Coronary artery (tissue), 2 donors: ENCODE results near the gene TSPAN18.

Source experiments
- DNase-seq: peaks from one replicate; pipeline ENCODE4 v3.0.0-alpha.2; 2017; ENCODE audit warnings: low spot score
- H3K27ac ChIP-seq, 2 donors: fragments of 200-600 bp; sonication (generic); one replicate each; pipeline ENCODE4 v1.5.1; 2016 to 2019
- H3K4me3 ChIP-seq: fragments of 200-600 bp; sonication (generic); 2 replicates; pipeline ENCODE4 v1.5.1; 2016; ENCODE audit warnings: mild to moderate bottlenecking, moderate library complexity
- CTCF ChIP-seq: fragments of 200-600 bp; sonication (generic); IDR thresholded peaks from one replicate; pipeline ENCODE4 v1.5.1; 2019; ENCODE audit warnings: antibody characterized with exemption

TSPAN18 gene

GRCh38 chr11:44885919-44886789 is 159.4 kb downstream of the TSPAN18 start:
- no peak for DNase-seq
- H3K27ac ChIP-seq = peak overlapping the region in 1 of 2 donors; percentile 21
- no peak overlapping the region for H3K4me3 ChIP-seq
- no peak for TF ChIP-seq CTCF

- DNase-seq = no peak
- peak overlapping the region in 1 of 2 donors; percentile 21 for H3K27ac ChIP-seq
- no peak for TF ChIP-seq CTCF
Measured at GRCh38 chr11:44886790-44887140, 160.0 kb downstream of the TSPAN18 start.

DNA sequence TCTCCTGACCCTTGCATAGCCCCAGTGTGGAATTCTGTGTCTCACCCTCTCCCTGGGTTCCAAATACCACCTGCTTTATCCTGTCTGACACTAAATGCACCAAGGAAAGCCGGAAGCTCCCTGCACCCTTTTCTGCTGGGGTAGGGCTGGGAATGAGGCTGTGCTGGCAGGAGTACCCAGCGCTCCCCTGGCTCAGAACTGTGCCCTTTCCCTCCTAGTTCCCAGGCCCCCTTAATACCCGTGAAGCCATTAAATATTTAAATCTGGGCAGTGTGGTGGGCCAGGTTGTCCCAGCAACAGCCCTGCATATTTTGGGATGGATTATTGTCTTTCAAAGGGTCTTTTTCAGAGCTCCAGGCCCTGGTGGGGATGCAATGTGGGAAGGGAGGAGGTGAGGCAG is 160.9 kb downstream of the TSPAN18 start:
- Histone ChIP-seq H3K4me3 (no peak overlapping the region), H3K27ac (no peak overlapping the region)
- no peak for TF ChIP-seq CTCF
- DNase-seq = no peak

More at GRCh38 chr11:44886790-44887140, 160.0 kb downstream of the TSPAN18 start:
- H3K4me3 ChIP-seq = no peak overlapping the region

DNA sequence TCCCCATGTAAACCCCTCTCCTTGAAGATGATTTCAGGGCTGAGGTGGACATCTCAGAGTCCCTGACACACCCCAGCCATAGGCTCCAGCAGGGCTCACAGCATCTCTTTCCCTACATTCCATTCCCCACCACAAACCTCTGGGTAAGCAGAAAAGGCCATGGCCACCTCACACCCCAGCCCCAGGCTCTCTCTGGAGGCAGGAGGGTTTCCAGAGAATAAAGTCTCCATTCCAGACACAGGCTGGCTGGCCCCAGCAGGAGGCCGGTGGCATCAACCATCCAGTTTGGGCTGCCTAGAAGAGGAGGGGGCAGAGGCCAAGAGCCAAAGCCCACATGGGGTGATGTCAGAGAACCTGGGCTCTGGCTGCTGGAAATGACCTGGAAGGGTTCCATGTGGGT is 162.5 kb downstream of the TSPAN18 start:
- TF ChIP-seq CTCF = no peak
- DNase-seq = no peak

GRCh38 chr11:44892843-44893242 is 166.1 kb downstream of the TSPAN18 start:
- TF ChIP-seq CTCF = no peak
- Histone ChIP-seq H3K4me3 (no peak overlapping the region), H3K27ac (peak overlapping the region in 1 of 2 donors; percentile 46)
- no peak for DNase-seq

More for the DNA sequence above, 162.5 kb downstream of the TSPAN18 start:
- Histone ChIP-seq H3K4me3 (no peak overlapping the region), H3K27ac (no peak overlapping the region)

- Histone ChIP-seq H3K4me3 (no peak overlapping the region), H3K27ac (peak overlapping the region in 1 of 2 donors; percentile 46)
- TF ChIP-seq CTCF = no peak
- no peak for DNase-seq
Measured at GRCh38 chr11:44893308-44893822, 166.6 kb downstream of the TSPAN18 start.
